K562 (cell line): Measurements from ENCODE around the gene SCG2. TPM values are rescaled to one million over a fixed set of nuclear protein-coding genes. Genes with fewer than 3 reads are reported as not detected.

Source experiments
- CBX2 ChIP-seq: fragments of 200-600 bp; sonication (generic); IDR thresholded peaks from one replicate; pipeline ENCODE4 v1.6.1; 2012; ENCODE audit warnings: mild to moderate bottlenecking, low read length, inconsistent platforms; ENCODE audit not compliant: insufficient read depth, poor library complexity, severe bottlenecking
- FOXJ2 ChIP-seq: fragments of 200-800 bp; sonication (Bioruptor generic); IDR thresholded peaks from 2 replicates; pipeline ENCODE4 v1.6.1; 2016; ENCODE audit warnings: missing genetic modification characterization, missing compliant biosample characterization
- HDGF ChIP-seq: fragments of 450-650 bp; IDR thresholded peaks from 2 replicates; pipeline ENCODE4 v1.6.1; 2016
- IFI16 ChIP-seq: fragments of 250-450 bp; sonication (Bioruptor Pico); IDR thresholded peaks from 2 replicates; pipeline ENCODE4 v2.1.2; 2022; ENCODE audit warnings: mild to moderate bottlenecking, inconsistent platforms
- KLF16 ChIP-seq: IDR thresholded peaks from 2 replicates; pipeline ENCODE4 v1.6.1; 2016; ENCODE audit warnings: antibody characterized with exemption
- KLF6 ChIP-seq: fragments of 250-450 bp; sonication (Bioruptor Pico); IDR thresholded peaks from 2 replicates; pipeline ENCODE4 v1.4.0; 2020; ENCODE audit warnings: mild to moderate bottlenecking, moderate library complexity, borderline replicate concordance
- ZKSCAN1 ChIP-seq: fragments of 150-350 bp; IDR thresholded peaks from 2 replicates; pipeline ENCODE4 v1.6.1; 2016; ENCODE audit warnings: low read depth, low read length
- ZNF316 ChIP-seq: fragments of 450-650 bp; IDR thresholded peaks from 2 replicates; pipeline ENCODE4 v1.6.1; 2016
- ZNF354B ChIP-seq: fragments of 250-450 bp; sonication (Bioruptor Pico); IDR thresholded peaks from 2 replicates; pipeline ENCODE4 v1.4.0; 2020
- ZNF507 ChIP-seq: conservative IDR thresholded peaks from 2 replicates; pipeline ENCODE4 v1.6.1; 2017; ENCODE audit warnings: missing genetic modification characterization, missing compliant biosample characterization
- polyA plus RNA-seq, 8 experiments: library from polyadenylated mRNA; depleted of rRNA in 4 of 8; stranded (reverse) in 5 of 8; unstranded in 3 of 8; fragments of >200 nt; fragmentation: Nextera tagmentation in 2 of 8; fragmentation: Illumina TruSeq in 1 of 8; extraction: Ambion mirVana in 2 of 8; extraction: Trizol in 1 of 8; gene quantifications; 2 replicates each; pipeline versions ENCODE4 v1.2.1 to v1.2.3, GENCODE V29; 2011 to 2014; ENCODE audit warnings: inconsistent platforms in 1 of 8, missing spikeins in 1 of 8
- total RNA-seq, 7 experiments: library from RNA; depleted of rRNA in 6 of 7; stranded (reverse); fragments of >200 nt in 6 of 7; fragmentation: Illumina TruSeq in 2 of 7; extraction: Trizol in 2 of 7; gene quantifications; 2 replicates each; pipeline versions ENCODE4 v1.2.1 to v1.2.3, GENCODE V29; 2011 to 2021; ENCODE audit warnings: low replicate concordance in 1 of 7
- TF ChIP-seq, protein P1 (sequence below), 2 experiments: fragments of 450-650 bp; conservative IDR thresholded peaks; 2 replicates each; pipeline ENCODE4 v1.6.1; 2017; ENCODE audit warnings: mild to moderate bottlenecking in 2 of 2, moderate library complexity in 2 of 2
- TF ChIP-seq, protein P2 (sequence below), 3 experiments: IDR thresholded peaks in 2 of 3; conservative IDR thresholded peaks in 1 of 3; 2 replicates each; pipeline ENCODE4 v1.5.1; 2011 to 2012; ENCODE audit warnings: low read length in 3 of 3, mild to moderate bottlenecking in 3 of 3, control low read depth in 2 of 3, improper control_type of control experiment in 1 of 3, inconsistent platforms in 1 of 3, low read depth in 1 of 3, mixed read lengths in 1 of 3, moderate library complexity in 1 of 3; ENCODE audit not compliant: insufficient read depth in 2 of 3
- TF ChIP-seq, protein P3 (sequence below): sonication (generic); formaldehyde crosslinking; IDR thresholded peaks from 2 replicates; pipeline ENCODE4 v1.8.0; 2022; ENCODE audit warnings: missing genetic modification reagents, mild to moderate bottlenecking, borderline replicate concordance
- TF ChIP-seq, protein P4 (sequence below): fragments of 250-450 bp; sonication (Bioruptor Pico); IDR thresholded peaks from 2 replicates; pipeline ENCODE4 v1.8.0; 2021; ENCODE audit warnings: moderate library complexity, mild to moderate bottlenecking, inconsistent platforms

SCG2 gene
- total and polyA plus RNA-seq, 9 of the 15 experiments (the other 6 are each of a cell fraction or from before 2014, with no cell fraction given), result 0.07 to 1.6 (median 1.1) TPM

DNA sequence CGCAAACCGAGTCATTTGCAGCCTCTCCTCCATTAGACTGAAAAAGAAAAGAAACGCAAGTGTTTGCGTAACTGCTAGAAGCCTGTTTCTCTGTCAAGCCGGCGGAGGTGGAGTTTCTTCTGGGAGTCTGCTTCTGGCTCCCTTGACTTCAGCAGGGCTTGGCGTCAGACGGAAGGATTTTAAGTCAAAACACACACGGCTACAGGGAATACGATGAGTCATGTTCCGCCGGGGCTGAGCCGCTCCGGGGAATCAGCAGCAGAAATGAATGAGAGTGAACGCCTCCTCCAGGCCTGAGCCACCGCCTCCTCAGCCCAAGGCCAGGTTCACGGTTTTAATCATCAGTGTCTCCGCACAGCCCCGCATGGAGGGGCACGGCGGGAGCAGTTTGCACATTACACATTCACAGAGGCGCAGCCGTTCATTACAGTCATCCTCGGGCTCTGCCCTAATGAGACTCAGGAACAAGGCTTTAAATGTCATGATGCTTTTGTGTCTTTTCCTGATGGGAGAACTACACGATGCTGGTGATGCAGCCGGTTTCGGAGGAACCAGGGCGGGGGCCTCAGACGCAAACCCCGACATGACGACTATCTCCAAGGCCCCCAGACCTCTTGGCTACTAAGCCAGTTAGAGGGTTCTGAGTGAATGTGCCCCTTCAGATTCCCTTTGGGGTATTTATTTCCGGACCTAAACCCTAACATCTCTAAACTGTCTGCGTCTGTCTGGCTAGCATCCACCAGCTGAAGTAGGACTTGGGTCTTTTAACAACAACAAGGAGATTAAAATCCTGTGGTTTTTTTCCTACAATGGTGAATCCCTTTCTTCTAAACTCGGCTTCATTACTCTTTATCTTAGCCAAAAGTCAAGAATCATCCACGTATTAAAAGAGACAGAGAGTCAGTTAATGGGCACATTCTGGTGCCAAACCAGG, 11.1 kb upstream of the SCG2 start (continued):
- TF ChIP-seq, protein P1, sequence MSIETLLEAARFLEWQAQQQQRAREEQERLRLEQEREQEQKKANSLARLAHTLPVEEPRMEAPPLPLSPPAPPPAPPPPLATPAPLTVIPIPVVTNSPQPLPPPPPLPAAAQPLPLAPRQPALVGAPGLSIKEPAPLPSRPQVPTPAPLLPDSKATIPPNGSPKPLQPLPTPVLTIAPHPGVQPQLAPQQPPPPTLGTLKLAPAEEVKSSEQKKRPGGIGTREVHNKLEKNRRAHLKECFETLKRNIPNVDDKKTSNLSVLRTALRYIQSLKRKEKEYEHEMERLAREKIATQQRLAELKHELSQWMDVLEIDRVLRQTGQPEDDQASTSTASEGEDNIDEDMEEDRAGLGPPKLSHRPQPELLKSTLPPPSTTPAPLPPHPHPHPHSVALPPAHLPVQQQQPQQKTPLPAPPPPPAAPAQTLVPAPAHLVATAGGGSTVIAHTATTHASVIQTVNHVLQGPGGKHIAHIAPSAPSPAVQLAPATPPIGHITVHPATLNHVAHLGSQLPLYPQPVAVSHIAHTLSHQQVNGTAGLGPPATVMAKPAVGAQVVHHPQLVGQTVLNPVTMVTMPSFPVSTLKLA (conservative IDR thresholded peaks at IDR 0.05), result 0 out of 4 replicates have a peak, but pooled peaks of 1 of the 2 experiments have one; percentile 16
- TF ChIP-seq FOXJ2 (tag) (no peak), ZNF316 (peak; percentile 80), KLF16 (no peak), ZNF354B (CRISPR knock-in tag) (no peak), CBX2 (no peak), KLF6 (no peak), HDGF (no peak), ZNF507 (no peak), ZKSCAN1 (no peak), IFI16 (CRISPR knock-in tag) (no peak)
- TF ChIP-seq, protein P2, sequence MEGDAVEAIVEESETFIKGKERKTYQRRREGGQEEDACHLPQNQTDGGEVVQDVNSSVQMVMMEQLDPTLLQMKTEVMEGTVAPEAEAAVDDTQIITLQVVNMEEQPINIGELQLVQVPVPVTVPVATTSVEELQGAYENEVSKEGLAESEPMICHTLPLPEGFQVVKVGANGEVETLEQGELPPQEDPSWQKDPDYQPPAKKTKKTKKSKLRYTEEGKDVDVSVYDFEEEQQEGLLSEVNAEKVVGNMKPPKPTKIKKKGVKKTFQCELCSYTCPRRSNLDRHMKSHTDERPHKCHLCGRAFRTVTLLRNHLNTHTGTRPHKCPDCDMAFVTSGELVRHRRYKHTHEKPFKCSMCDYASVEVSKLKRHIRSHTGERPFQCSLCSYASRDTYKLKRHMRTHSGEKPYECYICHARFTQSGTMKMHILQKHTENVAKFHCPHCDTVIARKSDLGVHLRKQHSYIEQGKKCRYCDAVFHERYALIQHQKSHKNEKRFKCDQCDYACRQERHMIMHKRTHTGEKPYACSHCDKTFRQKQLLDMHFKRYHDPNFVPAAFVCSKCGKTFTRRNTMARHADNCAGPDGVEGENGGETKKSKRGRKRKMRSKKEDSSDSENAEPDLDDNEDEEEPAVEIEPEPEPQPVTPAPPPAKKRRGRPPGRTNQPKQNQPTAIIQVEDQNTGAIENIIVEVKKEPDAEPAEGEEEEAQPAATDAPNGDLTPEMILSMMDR (IDR thresholded peaks at IDR 0.05 in 2 of 3, conservative IDR thresholded peaks at IDR 0.05 in 1 of 3; ENCODE audit: insufficient read depth in 2 of 3, low read depth in 1 of 3, low read length in 3 of 3), result no peak
- TF ChIP-seq, protein P3, sequence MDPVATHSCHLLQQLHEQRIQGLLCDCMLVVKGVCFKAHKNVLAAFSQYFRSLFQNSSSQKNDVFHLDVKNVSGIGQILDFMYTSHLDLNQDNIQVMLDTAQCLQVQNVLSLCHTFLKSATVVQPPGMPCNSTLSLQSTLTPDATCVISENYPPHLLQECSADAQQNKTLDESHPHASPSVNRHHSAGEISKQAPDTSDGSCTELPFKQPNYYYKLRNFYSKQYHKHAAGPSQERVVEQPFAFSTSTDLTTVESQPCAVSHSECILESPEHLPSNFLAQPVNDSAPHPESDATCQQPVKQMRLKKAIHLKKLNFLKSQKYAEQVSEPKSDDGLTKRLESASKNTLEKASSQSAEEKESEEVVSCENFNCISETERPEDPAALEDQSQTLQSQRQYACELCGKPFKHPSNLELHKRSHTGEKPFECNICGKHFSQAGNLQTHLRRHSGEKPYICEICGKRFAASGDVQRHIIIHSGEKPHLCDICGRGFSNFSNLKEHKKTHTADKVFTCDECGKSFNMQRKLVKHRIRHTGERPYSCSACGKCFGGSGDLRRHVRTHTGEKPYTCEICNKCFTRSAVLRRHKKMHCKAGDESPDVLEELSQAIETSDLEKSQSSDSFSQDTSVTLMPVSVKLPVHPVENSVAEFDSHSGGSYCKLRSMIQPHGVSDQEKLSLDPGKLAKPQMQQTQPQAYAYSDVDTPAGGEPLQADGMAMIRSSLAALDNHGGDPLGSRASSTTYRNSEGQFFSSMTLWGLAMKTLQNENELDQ (CRISPR knock-in tag), result no peak
- TF ChIP-seq, protein P4, sequence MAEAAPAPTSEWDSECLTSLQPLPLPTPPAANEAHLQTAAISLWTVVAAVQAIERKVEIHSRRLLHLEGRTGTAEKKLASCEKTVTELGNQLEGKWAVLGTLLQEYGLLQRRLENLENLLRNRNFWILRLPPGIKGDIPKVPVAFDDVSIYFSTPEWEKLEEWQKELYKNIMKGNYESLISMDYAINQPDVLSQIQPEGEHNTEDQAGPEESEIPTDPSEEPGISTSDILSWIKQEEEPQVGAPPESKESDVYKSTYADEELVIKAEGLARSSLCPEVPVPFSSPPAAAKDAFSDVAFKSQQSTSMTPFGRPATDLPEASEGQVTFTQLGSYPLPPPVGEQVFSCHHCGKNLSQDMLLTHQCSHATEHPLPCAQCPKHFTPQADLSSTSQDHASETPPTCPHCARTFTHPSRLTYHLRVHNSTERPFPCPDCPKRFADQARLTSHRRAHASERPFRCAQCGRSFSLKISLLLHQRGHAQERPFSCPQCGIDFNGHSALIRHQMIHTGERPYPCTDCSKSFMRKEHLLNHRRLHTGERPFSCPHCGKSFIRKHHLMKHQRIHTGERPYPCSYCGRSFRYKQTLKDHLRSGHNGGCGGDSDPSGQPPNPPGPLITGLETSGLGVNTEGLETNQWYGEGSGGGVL (CRISPR knock-in tag), result no peak
